Liver (tissue), 9 donors: ENCODE data around the gene LPP. TPM values are rescaled to one million over a fixed set of nuclear protein-coding genes. Genes with fewer than 3 reads are reported as not detected.

ENCODE experiments used
- DNase-seq: peaks from one replicate; pipeline ENCODE4 v3.0.0-alpha.2; 2017; ENCODE audit warnings: low spot score
- H3K27ac ChIP-seq, 2 donors: one replicate each; pipeline ENCODE4 v1.7.0; 2013; ENCODE audit warnings: inconsistent platforms in 2 of 2, low read length in 2 of 2, control low read depth in 1 of 2, low read depth in 1 of 2, mild to moderate bottlenecking in 1 of 2
- H3K27me3 ChIP-seq, 4 donors: one replicate each; pipeline versions ENCODE4 v1.6.1 to v1.7.0; 2013; ENCODE audit warnings: low read length in 3 of 4, inconsistent platforms in 1 of 4, mild to moderate bottlenecking in 1 of 4, moderate library complexity in 1 of 4; ENCODE audit not compliant: control insufficient read depth in 4 of 4, insufficient read depth in 4 of 4
- H3K36me3 ChIP-seq, 4 donors: one replicate each; pipeline versions ENCODE4 v1.6.1 to v1.7.0; 2013; ENCODE audit warnings: low read length in 3 of 4, mild to moderate bottlenecking in 3 of 4, low read depth in 1 of 4, moderate library complexity in 1 of 4; ENCODE audit not compliant: control insufficient read depth in 4 of 4, insufficient read depth in 3 of 4
- H3K4me1 ChIP-seq, 4 donors: one replicate each; pipeline versions ENCODE4 v1.6.1 to v1.7.0; 2013; ENCODE audit warnings: low read length in 3 of 4, mild to moderate bottlenecking in 3 of 4, moderate library complexity in 1 of 4; ENCODE audit not compliant: control insufficient read depth in 4 of 4, insufficient read depth in 4 of 4
- H3K4me3 ChIP-seq, 3 donors: one replicate each; pipeline versions ENCODE4 v1.6.1 to v1.7.0; 2013; ENCODE audit warnings: low read length in 3 of 3, control low read depth in 1 of 3, low read depth in 1 of 3, mild to moderate bottlenecking in 1 of 3
- H3K9ac ChIP-seq, 2 donors: one replicate each; pipeline ENCODE4 v1.7.0; 2013; ENCODE audit warnings: low read length in 2 of 2, mild to moderate bottlenecking in 2 of 2, moderate library complexity in 2 of 2, control low read depth in 1 of 2, low read depth in 1 of 2
- H3K9me3 ChIP-seq, 4 donors: one replicate each; pipeline versions ENCODE4 v1.6.1 to v1.7.0; 2013; ENCODE audit warnings: low read length in 3 of 4; ENCODE audit not compliant: control insufficient read depth in 4 of 4
- FOXA1 ChIP-seq: IDR thresholded peaks from 2 replicates; pipeline ENCODE4 v1.6.1; 2016; ENCODE audit warnings: antibody characterized with exemption
- GABPA ChIP-seq, 2 donors: IDR thresholded peaks in 1 of 2; conservative IDR thresholded peaks in 1 of 2; 2 replicates each; pipeline ENCODE4 v1.6.1; 2016; ENCODE audit warnings: antibody characterized with exemption in 2 of 2, mild to moderate bottlenecking in 1 of 2, moderate library complexity in 1 of 2
- HNF4G ChIP-seq: IDR thresholded peaks from 2 replicates; pipeline ENCODE4 v1.6.1; 2016; ENCODE audit warnings: antibody characterized with exemption
- RAD21 ChIP-seq, 2 donors: IDR thresholded peaks; 2 replicates each; pipeline ENCODE4 v1.6.1; 2016; ENCODE audit warnings: antibody characterized with exemption in 2 of 2, mild to moderate bottlenecking in 2 of 2
- RXRA ChIP-seq, 2 donors: IDR thresholded peaks; 2 replicates each; pipeline ENCODE4 v1.6.1; 2017 to 2018; ENCODE audit warnings: antibody characterized with exemption in 2 of 2, mild to moderate bottlenecking in 1 of 2
- YY1 ChIP-seq: IDR thresholded peaks from 2 replicates; pipeline ENCODE4 v1.6.1; 2016; ENCODE audit warnings: antibody characterized with exemption, mild to moderate bottlenecking
- WGBS: extraction: QIAGEN DNeasy Blood & Tissue Kit; methylation state at CpG from one replicate; pipeline ENCODE4 v1.1.7; 2013; 5-methylcytosine and 5-hydroxymethylcytosine counted together
- polyA plus RNA-seq, 2 donors: library from polyadenylated mRNA; stranded (reverse) in 1 of 2; unstranded in 1 of 2; fragments of 200-250 nt in 1 of 2; fragments of >200 nt in 1 of 2; fragmentation: Nextera tagmentation in 1 of 2; extraction: Ambion mirVana in 1 of 2; gene quantifications; one replicate each; pipeline versions ENCODE4 v1.2.1 to v1.2.3, GENCODE V29; 2013 to 2015
- total RNA-seq, 2 donors: library from RNA; depleted of rRNA; stranded (reverse); fragments of >200 nt; gene quantifications; one replicate each; pipeline ENCODE4 v1.2.3, GENCODE V29; 2014
- TF ChIP-seq, protein P1 (sequence below): fragments of 150-350 bp; IDR thresholded peaks from 2 replicates; pipeline ENCODE4 v1.5.1; 2017; ENCODE audit warnings: improper control_type of control experiment, low read depth, low read length; ENCODE audit not compliant: missing input control
- TF ChIP-seq, protein P2 (sequence below): IDR thresholded peaks from 2 replicates; pipeline ENCODE4 v1.6.1; 2016; ENCODE audit warnings: antibody characterized with exemption
- TF ChIP-seq, protein P3 (sequence below): IDR thresholded peaks from 2 replicates; pipeline ENCODE4 v1.6.1; 2016; ENCODE audit warnings: antibody characterized with exemption
- TF ChIP-seq, protein P4 (sequence below): IDR thresholded peaks from 2 replicates; pipeline ENCODE4 v1.6.1; 2016; ENCODE audit warnings: antibody characterized with exemption
- donor health status: healthy.
- donor health status: healthy.
- donor health status: healthy.
- donor health status: healthy.
- donor health status: healthy.

LPP gene
- total and polyA plus RNA-seq, 4 donors, result 3.3 to 53.7 (median 28.2) TPM

DNA sequence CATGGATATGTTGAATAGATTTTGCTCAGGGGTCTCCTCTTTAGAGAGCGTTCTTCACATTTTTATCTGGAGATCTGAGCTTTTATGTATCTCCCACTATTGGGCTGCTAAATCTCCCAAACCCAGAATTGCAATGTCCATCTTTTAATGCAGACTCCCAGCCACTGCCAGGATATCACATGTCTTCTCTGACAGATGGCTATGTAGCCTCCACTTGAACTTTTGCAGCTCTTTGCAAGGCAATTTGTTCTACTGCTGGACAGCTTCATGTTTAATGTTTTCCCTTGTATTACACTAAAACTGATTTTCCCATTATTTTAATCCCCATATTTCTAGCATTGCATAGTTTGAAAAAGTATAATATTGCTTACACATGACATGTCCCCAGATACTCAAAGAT is 177.2 kb downstream of the LPP start:
- no peak for TF ChIP-seq GABPA (IDR thresholded peaks at IDR 0.05 in 1 of 2, conservative IDR thresholded peaks at IDR 0.05 in 1 of 2)
- TF ChIP-seq, protein P1, sequence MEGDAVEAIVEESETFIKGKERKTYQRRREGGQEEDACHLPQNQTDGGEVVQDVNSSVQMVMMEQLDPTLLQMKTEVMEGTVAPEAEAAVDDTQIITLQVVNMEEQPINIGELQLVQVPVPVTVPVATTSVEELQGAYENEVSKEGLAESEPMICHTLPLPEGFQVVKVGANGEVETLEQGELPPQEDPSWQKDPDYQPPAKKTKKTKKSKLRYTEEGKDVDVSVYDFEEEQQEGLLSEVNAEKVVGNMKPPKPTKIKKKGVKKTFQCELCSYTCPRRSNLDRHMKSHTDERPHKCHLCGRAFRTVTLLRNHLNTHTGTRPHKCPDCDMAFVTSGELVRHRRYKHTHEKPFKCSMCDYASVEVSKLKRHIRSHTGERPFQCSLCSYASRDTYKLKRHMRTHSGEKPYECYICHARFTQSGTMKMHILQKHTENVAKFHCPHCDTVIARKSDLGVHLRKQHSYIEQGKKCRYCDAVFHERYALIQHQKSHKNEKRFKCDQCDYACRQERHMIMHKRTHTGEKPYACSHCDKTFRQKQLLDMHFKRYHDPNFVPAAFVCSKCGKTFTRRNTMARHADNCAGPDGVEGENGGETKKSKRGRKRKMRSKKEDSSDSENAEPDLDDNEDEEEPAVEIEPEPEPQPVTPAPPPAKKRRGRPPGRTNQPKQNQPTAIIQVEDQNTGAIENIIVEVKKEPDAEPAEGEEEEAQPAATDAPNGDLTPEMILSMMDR, result no peak
- TF ChIP-seq RXRA (IDR thresholded peaks at IDR 0.05), result peak in 1 of 2 donors; percentile 26
- Histone ChIP-seq H3K9me3 (no peaks in the 10 kb centered on the region), H3K4me3 (no peak overlapping the region), H3K36me3 (peaks cover 0 to 2% (median 0%) of the 10 kb centered on the region in 4 donors), H3K27me3 (no peaks in the 10 kb centered on the region), H3K9ac (no peak overlapping the region), H3K4me1 (peaks cover 0 to 4% (median 2%) of the 10 kb centered on the region in 4 donors), H3K27ac (no peak overlapping the region)
- no peak for DNase-seq
- WGBS, result 96% methylated on average over 1 of the region's 1 CpG

DNA sequence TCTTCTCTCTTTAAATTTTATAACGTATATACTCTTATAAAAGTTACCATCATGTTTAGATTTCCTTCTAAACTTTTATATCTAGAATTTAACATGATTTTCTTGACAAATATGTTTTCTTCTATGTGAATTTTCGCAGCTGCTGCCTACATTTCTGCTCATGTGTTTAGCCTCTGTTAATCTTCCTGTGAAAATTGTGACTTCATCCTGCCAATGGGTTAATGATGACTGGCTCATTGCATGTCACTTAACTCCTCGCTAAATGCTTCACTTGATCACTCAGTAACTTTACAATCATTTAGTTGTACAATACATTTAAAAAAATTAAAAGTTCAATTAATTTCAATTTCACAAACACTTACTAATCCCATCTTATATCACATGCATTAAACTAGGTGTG is 178.1 kb downstream of the LPP start:
- Histone ChIP-seq H3K36me3 (peaks cover 0 to 2% (median 0%) of the 10 kb centered on the region in 4 donors), H3K4me1 (peaks cover 0 to 5% (median 4%) of the 10 kb centered on the region in 4 donors), H3K27me3 (no peaks in the 10 kb centered on the region), H3K4me3 (no peak overlapping the region), H3K27ac (no peak overlapping the region), H3K9ac (no peak overlapping the region), H3K9me3 (no peaks in the 10 kb centered on the region)
- DNase-seq, result no peak
- 97% methylated on average over 3 of the region's 3 CpGs for WGBS
- TF ChIP-seq RAD21 (IDR thresholded peaks at IDR 0.05) (no peak), FOXA1 (no peak), HNF4G (no peak)
- TF ChIP-seq, protein P2, sequence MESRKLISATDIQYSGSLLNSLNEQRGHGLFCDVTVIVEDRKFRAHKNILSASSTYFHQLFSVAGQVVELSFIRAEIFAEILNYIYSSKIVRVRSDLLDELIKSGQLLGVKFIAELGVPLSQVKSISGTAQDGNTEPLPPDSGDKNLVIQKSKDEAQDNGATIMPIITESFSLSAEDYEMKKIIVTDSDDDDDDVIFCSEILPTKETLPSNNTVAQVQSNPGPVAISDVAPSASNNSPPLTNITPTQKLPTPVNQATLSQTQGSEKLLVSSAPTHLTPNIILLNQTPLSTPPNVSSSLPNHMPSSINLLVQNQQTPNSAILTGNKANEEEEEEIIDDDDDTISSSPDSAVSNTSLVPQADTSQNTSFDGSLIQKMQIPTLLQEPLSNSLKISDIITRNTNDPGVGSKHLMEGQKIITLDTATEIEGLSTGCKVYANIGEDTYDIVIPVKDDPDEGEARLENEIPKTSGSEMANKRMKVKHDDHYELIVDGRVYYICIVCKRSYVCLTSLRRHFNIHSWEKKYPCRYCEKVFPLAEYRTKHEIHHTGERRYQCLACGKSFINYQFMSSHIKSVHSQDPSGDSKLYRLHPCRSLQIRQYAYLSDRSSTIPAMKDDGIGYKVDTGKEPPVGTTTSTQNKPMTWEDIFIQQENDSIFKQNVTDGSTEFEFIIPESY, result no peak
- TF ChIP-seq, protein P3, sequence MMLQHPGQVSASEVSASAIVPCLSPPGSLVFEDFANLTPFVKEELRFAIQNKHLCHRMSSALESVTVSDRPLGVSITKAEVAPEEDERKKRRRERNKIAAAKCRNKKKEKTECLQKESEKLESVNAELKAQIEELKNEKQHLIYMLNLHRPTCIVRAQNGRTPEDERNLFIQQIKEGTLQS, result no peak

DNA sequence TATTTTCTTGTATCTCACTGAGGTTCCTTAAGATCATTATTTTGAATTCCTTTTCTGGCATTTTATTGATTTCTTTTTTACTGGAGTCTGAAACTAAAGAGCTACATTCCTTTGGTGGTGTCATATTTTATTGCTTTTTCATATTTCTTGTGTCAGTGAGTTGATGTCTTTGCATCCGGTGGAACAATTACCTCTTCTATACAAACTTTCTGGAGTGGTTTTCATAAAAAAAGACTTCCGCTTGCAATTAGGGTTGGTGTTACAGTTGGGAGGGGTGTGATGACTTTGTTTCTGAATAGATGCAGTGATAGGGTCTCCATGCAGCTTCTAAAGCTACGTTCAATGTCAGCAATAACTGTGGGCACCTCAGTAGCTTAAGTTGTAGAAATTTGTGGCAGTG is 181.7 kb downstream of the LPP start:
- DNase-seq, result no peak
- no peak overlapping the region for H3K27ac ChIP-seq
- peaks cover 0 to 7% (median 4%) of the 10 kb centered on the region in 4 donors for H3K4me1 ChIP-seq
- TF ChIP-seq, protein P4, sequence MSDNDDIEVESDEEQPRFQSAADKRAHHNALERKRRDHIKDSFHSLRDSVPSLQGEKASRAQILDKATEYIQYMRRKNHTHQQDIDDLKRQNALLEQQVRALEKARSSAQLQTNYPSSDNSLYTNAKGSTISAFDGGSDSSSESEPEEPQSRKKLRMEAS, result no peak
- TF ChIP-seq YY1 (no peak), RXRA (IDR thresholded peaks at IDR 0.05) (no peak), HNF4G (no peak)
- no peaks in the 10 kb centered on the region for H3K9me3 ChIP-seq
- WGBS, result 98% methylated on average over 3 of the region's 3 CpGs
- no peak overlapping the region for H3K4me3 ChIP-seq
- H3K36me3 ChIP-seq, result peaks cover 0 to 2% (median 0%) of the 10 kb centered on the region in 4 donors
- H3K27me3 ChIP-seq, result no peaks in the 10 kb centered on the region
- H3K9ac ChIP-seq, result no peak overlapping the region
